CD4-positive, CD25-positive, alpha-beta regulatory T cell (primary cell): ENCODE results near the gene PIGN. TPM values are rescaled to one million over a fixed set of nuclear protein-coding genes. Genes with fewer than 3 reads are reported as not detected.
"Not testable (repeated sequence)": the region's sequence is repeated elsewhere in the genome, so short reads cannot be mapped to it uniquely, and the experiment has no call there.

Experiments used
- ATAC-seq, 2 donors: fragments of 150-1000 bp; cut with Tn5 transposase; one replicate each; pipeline ENCODE4 v1.10.0; 2021; ENCODE audit warnings: low read depth in 2 of 2, moderate number of reproducible peaks in 2 of 2, moderate library complexity in 1 of 2
- DNase-seq, 3 donors: peaks; one replicate each; pipeline versions ENCODE4 v3.0.0 to v3.0.0-alpha.2; 2012 to 2022; ENCODE audit warnings: mixed read lengths in 1 of 3
- H3K27ac ChIP-seq: one replicate; pipeline ENCODE4 v1.7.0; 2013; ENCODE audit warnings: mild to moderate bottlenecking, low read length; ENCODE audit not compliant: insufficient read depth, poor library complexity, severe bottlenecking
- H3K27me3 ChIP-seq: one replicate; pipeline ENCODE4 v1.7.0; 2013; ENCODE audit warnings: low read length; ENCODE audit not compliant: control insufficient read depth, insufficient read depth
- H3K36me3 ChIP-seq: one replicate; pipeline ENCODE4 v1.7.0; 2013; ENCODE audit warnings: mild to moderate bottlenecking, low read length, moderate library complexity; ENCODE audit not compliant: control insufficient read depth, insufficient read depth
- H3K4me1 ChIP-seq: 2 replicates; pipeline ENCODE4 v1.7.0; 2013; ENCODE audit warnings: mild to moderate bottlenecking, low read length; ENCODE audit not compliant: insufficient read depth, control insufficient read depth, poor library complexity, severe bottlenecking
- H3K4me3 ChIP-seq: one replicate; pipeline ENCODE4 v1.7.0; 2013; ENCODE audit warnings: low read depth, mild to moderate bottlenecking, low read length, moderate library complexity
- H3K9me3 ChIP-seq, 2 experiments: 1 replicate in 1 of 2; 2 replicates in 1 of 2; pipeline ENCODE4 v1.7.0; 2013; ENCODE audit warnings: low read length in 2 of 2, mild to moderate bottlenecking in 1 of 2, moderate library complexity in 1 of 2; ENCODE audit not compliant: control insufficient read depth in 2 of 2
- H3K27ac Mint-ChIP-seq, 3 donors: one replicate each; pipeline ENCODE4 v1.8.0; 2020 to 2022; ENCODE audit warnings: mild to moderate bottlenecking in 3 of 3, mixed read lengths in 3 of 3, moderate library complexity in 2 of 3
- H3K27me3 Mint-ChIP-seq: one replicate; pipeline ENCODE4 v1.8.0; 2022; ENCODE audit warnings: mild to moderate bottlenecking, mixed read lengths
- H3K36me3 Mint-ChIP-seq: one replicate; pipeline ENCODE4 v1.8.0; 2020; ENCODE audit warnings: mixed read lengths
- H3K4me1 Mint-ChIP-seq, 4 donors: one replicate each; pipeline ENCODE4 v1.8.0; 2020 to 2022; ENCODE audit warnings: mixed read lengths in 4 of 4, mild to moderate bottlenecking in 1 of 4
- H3K4me3 Mint-ChIP-seq, 4 donors: one replicate each; pipeline ENCODE4 v1.8.0; 2020 to 2022; ENCODE audit warnings: mild to moderate bottlenecking in 4 of 4, mixed read lengths in 4 of 4, moderate library complexity in 3 of 4
- H3K9me3 Mint-ChIP-seq, 7 donors: one replicate each; pipeline ENCODE4 v1.8.0; 2020 to 2022; ENCODE audit warnings: mixed read lengths in 7 of 7, mild to moderate bottlenecking in 3 of 7, moderate library complexity in 2 of 7
- polyA plus RNA-seq, 4 donors: library from polyadenylated mRNA; unstranded; fragments of 300-500 nt; fragmentation: Illumina TruSeq; gene quantifications; one replicate each; pipeline ENCODE4 v1.2.3, GENCODE V29; 2021
- total RNA-seq: library from RNA; stranded (reverse); gene quantifications from one replicate; pipeline ENCODE4 v1.2.3, GENCODE V29; 2022

Gene PIGN
- total and polyA plus RNA-seq, 5 donors from 2014 or later, result 11.1 to 14.6 (median 12.0) TPM

DNA sequence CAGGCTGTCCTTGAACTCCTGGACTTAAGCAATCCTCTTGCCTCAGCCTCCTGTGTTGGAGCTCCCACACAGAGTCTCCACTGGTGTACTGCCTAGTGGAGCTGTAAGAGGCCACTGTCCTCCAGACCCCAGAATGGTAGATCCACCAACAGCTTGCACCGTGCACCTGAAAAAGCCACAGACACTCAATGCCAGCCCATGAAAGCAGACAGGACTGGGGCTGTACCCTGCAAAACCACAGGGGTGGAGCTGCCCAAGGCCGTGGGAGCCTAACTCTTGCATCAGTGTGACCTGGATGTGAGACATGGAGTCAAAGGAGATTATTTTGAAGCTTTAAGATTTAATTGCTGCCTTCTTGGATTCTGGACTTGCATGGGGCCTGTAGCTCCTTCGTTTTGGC is 152.6 kb downstream of the PIGN start:
- not testable (repeated sequence) for H3K27ac Mint-ChIP-seq, H3K36me3 Mint-ChIP-seq, H3K27me3 ChIP-seq, H3K9me3 Mint-ChIP-seq, H3K4me3 Mint-ChIP-seq, H3K4me3 ChIP-seq, H3K9me3 ChIP-seq, H3K27ac ChIP-seq, H3K27me3 Mint-ChIP-seq, ATAC-seq, DNase-seq, H3K36me3 ChIP-seq
- H3K4me1 Mint-ChIP-seq, result peaks cover 7 to 27% (median 23%) of the 10 kb centered on the region in 4 donors
- H3K4me1 ChIP-seq, result peaks cover 13% of the 10 kb centered on the region

DNA sequence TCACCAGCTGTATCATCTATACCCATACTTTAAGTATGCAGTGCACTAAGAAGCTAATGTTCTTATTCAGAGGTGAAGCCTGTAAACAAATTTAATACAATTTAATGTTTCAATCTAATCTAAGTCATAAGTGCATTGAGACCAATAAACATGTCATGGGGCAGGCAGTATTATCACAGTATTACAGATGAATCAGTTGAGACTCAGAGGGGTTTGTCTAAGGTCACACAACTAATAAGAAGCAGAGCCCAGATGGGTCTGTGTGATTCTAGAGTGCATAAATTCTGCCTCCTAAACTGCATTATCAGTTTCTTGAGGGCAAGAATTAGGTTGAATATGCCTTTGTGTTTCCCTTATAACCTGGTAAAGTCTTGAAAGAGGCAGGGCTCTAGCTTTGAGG is 153.1 kb downstream of the PIGN start:
- peaks cover 7 to 28% (median 23%) of the 10 kb centered on the region in 4 donors for H3K4me1 Mint-ChIP-seq
- peak overlapping the region in 1 of 4 donors; percentile 6 for H3K4me3 Mint-ChIP-seq
- H3K27me3 ChIP-seq, result no peaks in the 10 kb centered on the region
- H3K9me3 ChIP-seq, result no peaks in the 10 kb centered on the region
- H3K4me3 ChIP-seq, result peak overlapping the region; percentile 47
- H3K36me3 ChIP-seq, result no peaks in the 10 kb centered on the region
- no peaks in the 10 kb centered on the region for H3K27me3 Mint-ChIP-seq
- H3K36me3 Mint-ChIP-seq, result no peaks in the 10 kb centered on the region
- H3K27ac Mint-ChIP-seq, result no peak overlapping the region
- DNase-seq (no peak), ATAC-seq (no peak)
- peaks cover 13% of the 10 kb centered on the region for H3K4me1 ChIP-seq
- H3K27ac ChIP-seq, result no peak overlapping the region
- peaks cover 0 to 3% (median 0%) of the 10 kb centered on the region in 7 donors for H3K9me3 Mint-ChIP-seq

DNA sequence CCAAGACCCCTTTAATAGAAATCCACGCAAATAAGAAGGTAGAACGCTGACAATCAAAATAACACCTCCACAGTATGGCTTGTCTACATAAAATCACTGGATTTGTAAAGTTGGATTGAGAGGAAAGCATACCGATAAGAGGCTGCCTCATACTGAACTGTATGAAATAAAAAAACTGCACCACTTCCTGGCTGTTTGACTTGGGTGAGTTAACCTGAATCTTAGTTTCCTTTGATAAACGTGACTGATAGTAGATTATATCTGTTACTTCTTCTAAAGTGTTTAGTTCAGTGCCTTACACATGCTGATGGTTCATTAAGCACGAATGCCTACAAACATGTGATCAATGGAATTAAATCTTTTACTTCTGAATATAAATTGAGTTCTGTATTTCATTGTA is 153.6 kb downstream of the PIGN start:
- peaks cover 0 to 3% (median 0%) of the 10 kb centered on the region in 7 donors for H3K9me3 Mint-ChIP-seq
- Histone ChIP-seq H3K9me3 (no peaks in the 10 kb centered on the region), H3K4me3 (peak overlapping the region; percentile 47), H3K27ac (no peak overlapping the region), H3K27me3 (no peaks in the 10 kb centered on the region), H3K36me3 (no peaks in the 10 kb centered on the region), H3K4me1 (peaks cover 13% of the 10 kb centered on the region)
- H3K27ac Mint-ChIP-seq, result peak overlapping the region; percentile 1 to 59 (median 17)
- peak; percentile 76 to 80 for ATAC-seq
- H3K36me3 Mint-ChIP-seq, result no peaks in the 10 kb centered on the region
- peaks cover 7 to 28% (median 23%) of the 10 kb centered on the region in 4 donors for H3K4me1 Mint-ChIP-seq
- peak in 2 of 3 donors; percentile 41 to 58 for DNase-seq
- peak overlapping the region in 2 of 4 donors; percentile 8 to 15 for H3K4me3 Mint-ChIP-seq
- H3K27me3 Mint-ChIP-seq, result no peaks in the 10 kb centered on the region

DNA sequence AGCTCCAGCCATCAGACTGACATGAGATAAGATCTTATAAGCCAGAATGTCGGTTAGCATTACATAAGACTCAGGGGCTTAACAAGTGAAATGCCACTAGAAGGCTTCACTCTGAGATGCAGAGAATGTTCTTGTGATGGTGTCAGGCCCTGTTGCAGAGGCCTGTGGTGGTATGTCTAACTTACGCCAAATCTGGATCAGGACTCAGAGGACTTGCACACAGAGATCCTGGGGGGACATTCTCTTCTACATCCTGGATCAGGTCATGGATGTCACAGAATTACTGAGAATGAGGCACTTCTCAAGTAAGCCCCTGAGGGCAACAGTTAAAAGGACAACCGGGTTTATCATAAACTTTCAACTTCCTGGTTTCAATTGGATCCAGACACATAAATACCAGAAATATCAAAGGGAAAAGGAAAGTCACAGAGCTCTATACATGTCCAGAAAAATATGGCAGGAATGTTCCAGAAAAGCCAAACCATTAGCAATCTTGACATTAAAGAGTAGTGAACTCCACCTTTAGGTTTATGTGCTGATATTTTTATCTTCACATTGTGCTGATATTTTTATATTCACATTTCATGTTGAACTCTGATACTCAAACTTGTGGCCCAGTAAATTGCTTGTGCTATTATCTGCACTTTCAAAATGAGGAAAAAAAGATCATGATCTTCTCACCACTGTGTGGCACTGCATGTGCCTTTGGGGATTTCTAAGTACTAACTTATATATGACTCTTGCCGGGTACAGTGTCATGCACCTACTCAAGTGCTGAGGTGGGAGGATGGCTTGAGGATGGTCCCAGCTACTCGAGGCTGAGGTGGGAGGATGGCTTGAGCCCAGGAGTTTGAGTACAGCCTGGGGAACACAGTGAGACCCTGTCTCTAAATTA is 156.5 kb downstream of the PIGN start:
- Mint-ChIP-seq H3K27ac (no peak overlapping the region), H3K27me3 (peaks cover 7% of the 10 kb centered on the region), H3K4me3 (no peak overlapping the region), H3K36me3 (no peaks in the 10 kb centered on the region), H3K4me1 (peaks cover 7 to 25% (median 23%) of the 10 kb centered on the region in 4 donors), H3K9me3 (peaks cover 0 to 3% (median 0%) of the 10 kb centered on the region in 7 donors)
- ATAC-seq (no peak), DNase-seq (no peak)
- peaks cover 13% of the 10 kb centered on the region for H3K4me1 ChIP-seq
- peaks cover 3% of the 10 kb centered on the region for H3K27me3 ChIP-seq
- H3K27ac ChIP-seq, result no peak overlapping the region
- H3K4me3 ChIP-seq, result no peak overlapping the region
- no peaks in the 10 kb centered on the region for H3K36me3 ChIP-seq
- no peaks in the 10 kb centered on the region for H3K9me3 ChIP-seq

DNA sequence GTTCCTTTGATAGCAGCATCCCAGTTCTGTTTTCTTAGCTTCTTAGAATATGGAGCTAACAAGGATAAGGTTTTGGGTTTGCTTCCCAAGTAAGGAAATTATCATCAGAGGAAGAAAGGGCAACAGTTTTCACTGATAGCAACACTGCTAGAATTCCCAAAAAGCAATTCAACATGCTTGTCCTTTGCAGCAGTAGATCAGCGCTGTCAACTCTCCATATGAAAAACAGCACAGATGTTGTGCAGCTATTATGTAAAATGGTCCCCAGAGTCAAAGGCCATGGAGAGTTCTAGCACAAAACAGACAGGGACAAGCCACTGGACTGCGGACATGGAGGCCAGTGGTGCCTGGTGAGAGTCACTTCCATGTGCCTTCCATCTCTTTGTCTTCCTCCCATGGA is 158.1 kb downstream of the PIGN start:
- DNase-seq (no peak), ATAC-seq (no peak)
- Histone ChIP-seq H3K4me3 (no peak overlapping the region), H3K27me3 (peaks cover 5% of the 10 kb centered on the region), H3K36me3 (no peaks in the 10 kb centered on the region), H3K9me3 (no peaks in the 10 kb centered on the region), H3K27ac (no peak overlapping the region), H3K4me1 (peaks cover 10% of the 10 kb centered on the region)
- Mint-ChIP-seq H3K4me1 (peaks cover 7 to 19% (median 13%) of the 10 kb centered on the region in 4 donors), H3K4me3 (no peak overlapping the region), H3K36me3 (no peaks in the 10 kb centered on the region), H3K9me3 (peaks cover 0 to 2% (median 0%) of the 10 kb centered on the region in 7 donors), H3K27ac (no peak overlapping the region), H3K27me3 (peaks cover 7% of the 10 kb centered on the region)

DNA sequence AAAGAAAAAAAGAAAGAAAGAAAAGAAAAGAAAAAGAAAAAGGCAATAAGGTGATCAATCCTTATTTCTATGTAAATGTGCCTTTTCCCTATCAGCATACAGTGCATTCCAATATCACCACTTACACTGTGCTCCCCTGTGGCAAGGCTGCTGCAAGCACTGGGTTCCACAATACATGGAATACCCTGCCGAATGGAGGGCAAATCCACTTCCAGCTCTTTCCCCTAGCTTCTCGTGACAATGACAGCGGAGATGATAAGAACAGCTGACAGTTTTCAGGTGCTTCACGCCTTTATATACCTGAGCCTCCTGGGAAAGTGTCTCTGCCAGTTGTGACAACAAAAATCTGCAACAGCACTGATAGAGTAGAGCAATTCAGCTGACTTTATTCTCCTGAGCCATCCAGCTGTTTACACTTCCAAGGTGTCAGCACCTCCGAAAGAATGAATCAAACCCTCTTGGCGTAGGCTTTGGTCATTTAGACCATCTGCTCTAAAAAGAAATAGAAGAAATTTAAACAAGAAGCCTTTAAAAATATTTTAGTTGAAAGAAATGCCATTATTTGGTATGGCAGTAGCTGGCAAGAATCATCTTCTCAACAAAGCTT is 158.8 kb downstream of the PIGN start:
- Histone ChIP-seq H3K4me1 (peaks cover 5% of the 10 kb centered on the region), H3K27ac (no peak overlapping the region), H3K4me3 (no peak overlapping the region), H3K9me3 (no peaks in the 10 kb centered on the region), H3K36me3 (no peaks in the 10 kb centered on the region), H3K27me3 (peaks cover 5% of the 10 kb centered on the region)
- peaks cover 0 to 3% (median 0%) of the 10 kb centered on the region in 7 donors for H3K9me3 Mint-ChIP-seq
- peaks cover 4 to 12% (median 6%) of the 10 kb centered on the region in 4 donors for H3K4me1 Mint-ChIP-seq
- ATAC-seq (no peak), DNase-seq (no peak)
- no peaks in the 10 kb centered on the region for H3K36me3 Mint-ChIP-seq
- H3K27me3 Mint-ChIP-seq, result peaks cover 7% of the 10 kb centered on the region
- H3K27ac Mint-ChIP-seq, result no peak overlapping the region
- H3K4me3 Mint-ChIP-seq, result no peak overlapping the region

DNA sequence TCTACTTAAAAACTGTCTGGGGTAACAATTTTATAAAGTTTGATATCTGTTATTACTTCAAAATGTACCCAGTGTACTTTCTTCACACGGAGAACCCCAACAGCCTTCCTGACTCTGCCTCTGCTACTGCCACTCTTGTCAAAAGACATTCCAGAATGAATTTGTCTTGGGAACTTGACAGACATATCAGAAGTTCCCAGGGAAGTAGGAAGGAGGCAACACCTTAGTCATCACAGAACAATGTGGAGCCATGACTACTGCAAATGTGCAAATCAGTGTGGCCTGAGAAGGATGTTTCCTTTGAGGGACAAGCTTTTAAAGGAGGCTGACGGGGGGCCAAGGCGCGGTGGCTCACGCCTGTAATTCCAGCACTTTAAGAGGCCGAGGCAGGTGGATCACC is 160.3 kb downstream of the PIGN start:
- Mint-ChIP-seq H3K9me3 (peaks cover 0 to 3% (median 0%) of the 10 kb centered on the region in 7 donors), H3K4me3 (no peak overlapping the region), H3K4me1 (peaks cover 0 to 7% (median 1%) of the 10 kb centered on the region in 4 donors), H3K27ac (no peak overlapping the region), H3K36me3 (no peaks in the 10 kb centered on the region), H3K27me3 (peaks cover 7% of the 10 kb centered on the region)
- Histone ChIP-seq H3K36me3 (no peaks in the 10 kb centered on the region), H3K4me1 (no peaks in the 10 kb centered on the region), H3K4me3 (no peak overlapping the region), H3K27me3 (peaks cover 5% of the 10 kb centered on the region), H3K9me3 (no peaks in the 10 kb centered on the region), H3K27ac (no peak overlapping the region)
- DNase-seq (no peak), ATAC-seq (no peak)
